K562 (cell line): Measurements from ENCODE around the gene CCDC136. TPM values are rescaled to one million over a fixed set of nuclear protein-coding genes. Genes with fewer than 3 reads are reported as not detected.

Experiments used
- ATF7 ChIP-seq: fragments of 450-650 bp; IDR thresholded peaks from 2 replicates; pipeline ENCODE4 v1.7.1; 2014; ENCODE audit warnings: mild to moderate bottlenecking, moderate library complexity
- BRF2 ChIP-seq: IDR thresholded peaks from 3 replicates; pipeline ENCODE4 v1.6.1; 2011; ENCODE audit warnings: borderline replicate concordance, mild to moderate bottlenecking; ENCODE audit not compliant: insufficient read length, insufficient read depth
- CXXC5 ChIP-seq: fragments of 250-450 bp; sonication (Bioruptor Pico); IDR thresholded peaks from 2 replicates; pipeline ENCODE4 v1.8.0; 2022; ENCODE audit warnings: inconsistent platforms, mild to moderate bottlenecking, moderate library complexity
- DEAF1 ChIP-seq: fragments of 450-650 bp; formaldehyde crosslinking; IDR thresholded peaks from 2 replicates; pipeline ENCODE4 v1.4.0; 2020; ENCODE audit warnings: mild to moderate bottlenecking, moderate library complexity
- GTF2E2 ChIP-seq: fragments of 200-800 bp; sonication (Bioruptor generic); IDR thresholded peaks from 2 replicates; pipeline ENCODE4 v1.6.1; 2016; ENCODE audit warnings: missing genetic modification characterization, missing compliant biosample characterization
- HIVEP1 ChIP-seq: fragments of 250-450 bp; sonication (Bioruptor Pico); IDR thresholded peaks from 2 replicates; pipeline ENCODE4 v1.4.0; 2020; ENCODE audit warnings: mild to moderate bottlenecking
- MXD1 ChIP-seq: fragments of 250-450 bp; sonication (Bioruptor Pico); IDR thresholded peaks from 2 replicates; pipeline ENCODE4 v1.8.0; 2021; ENCODE audit warnings: borderline replicate concordance, mild to moderate bottlenecking, moderate library complexity; ENCODE audit not compliant: poor library complexity, severe bottlenecking
- NCOA6 ChIP-seq: fragments of 450-650 bp; IDR thresholded peaks from 2 replicates; pipeline ENCODE4 v1.6.1; 2017; ENCODE audit warnings: mild to moderate bottlenecking
- SIN3A ChIP-seq, 2 experiments: fragments of 150-350 bp in 1 of 2; IDR thresholded peaks; 2 replicates each; pipeline ENCODE4 v1.6.1; 2011 to 2016; ENCODE audit warnings: borderline replicate concordance in 2 of 2, low read depth in 2 of 2, low read length in 2 of 2, mild to moderate bottlenecking in 2 of 2, moderate library complexity in 2 of 2; ENCODE audit not compliant: control insufficient read depth in 1 of 2
- SLC30A9 ChIP-seq: fragments of 250-450 bp; sonication (Bioruptor Pico); IDR thresholded peaks from 2 replicates; pipeline ENCODE4 v1.8.0; 2022; ENCODE audit warnings: mild to moderate bottlenecking, moderate library complexity
- SMARCE1 ChIP-seq: fragments of 450-650 bp; IDR thresholded peaks from 2 replicates; pipeline ENCODE4 v1.7.1; 2016; ENCODE audit warnings: mild to moderate bottlenecking
- ZBTB26 ChIP-seq: fragments of 450-650 bp; formaldehyde crosslinking; IDR thresholded peaks from 2 replicates; pipeline ENCODE4 v1.4.0; 2022; ENCODE audit warnings: missing genetic modification characterization
- ZHX1 ChIP-seq: fragments of 150-350 bp; conservative IDR thresholded peaks from 2 replicates; pipeline ENCODE4 v1.6.1; 2014; ENCODE audit warnings: low read length
- ZNF217 ChIP-seq: sonication (generic); formaldehyde crosslinking; IDR thresholded peaks from 2 replicates; pipeline ENCODE4 v1.8.0; 2022; ENCODE audit warnings: mild to moderate bottlenecking, missing genetic modification reagents
- ZNF277 ChIP-seq: fragments of 250-450 bp; sonication (Bioruptor Pico); IDR thresholded peaks from 2 replicates; pipeline ENCODE4 v1.8.0; 2022; ENCODE audit warnings: inconsistent platforms, mild to moderate bottlenecking, moderate library complexity, borderline replicate concordance
- ZNF778 ChIP-seq: fragments of 450-650 bp; formaldehyde crosslinking; IDR thresholded peaks from 2 replicates; pipeline ENCODE4 v1.4.0; 2020; ENCODE audit warnings: mild to moderate bottlenecking, moderate library complexity
- ZNF79 ChIP-seq: fragments of 250-450 bp; sonication (Bioruptor Pico); IDR thresholded peaks from 2 replicates; pipeline ENCODE4 v1.4.0; 2020; ENCODE audit warnings: low read depth, mild to moderate bottlenecking, moderate library complexity
- polyA plus RNA-seq, 8 experiments: library from polyadenylated mRNA; depleted of rRNA in 4 of 8; stranded (reverse) in 5 of 8; unstranded in 3 of 8; fragments of >200 nt; fragmentation: Nextera tagmentation in 2 of 8; fragmentation: Illumina TruSeq in 1 of 8; extraction: Ambion mirVana in 2 of 8; extraction: Trizol in 1 of 8; gene quantifications; 2 replicates each; pipeline versions ENCODE4 v1.2.1 to v1.2.3, GENCODE V29; 2011 to 2014; ENCODE audit warnings: inconsistent platforms in 1 of 8, missing spikeins in 1 of 8
- total RNA-seq, 7 experiments: library from RNA; depleted of rRNA in 6 of 7; stranded (reverse); fragments of >200 nt in 6 of 7; fragmentation: Illumina TruSeq in 2 of 7; extraction: Trizol in 2 of 7; gene quantifications; 2 replicates each; pipeline versions ENCODE4 v1.2.1 to v1.2.3, GENCODE V29; 2011 to 2021; ENCODE audit warnings: low replicate concordance in 1 of 7

Gene CCDC136
- total and polyA plus RNA-seq, 9 of the 15 experiments (the other 6 are each of a cell fraction or from before 2014, with no cell fraction given): 2.4 to 40.8 (median 26.5) TPM

- TF ChIP-seq ATF7: no peak; the same call in 1 of the 2 replicates
- TF ChIP-seq SLC30A9: 0 out of 2 replicates have a peak, but pooled peaks have one; percentile 17
- TF ChIP-seq ZNF277 (CRISPR knock-in tag): no peak
- no peak for TF ChIP-seq ZNF217
- no peak for TF ChIP-seq NCOA6
- TF ChIP-seq ZBTB26 (CRISPR knock-in tag): 0 out of 2 replicates have a peak, but pooled peaks have one; percentile 75
- no peak for TF ChIP-seq ZNF778 (CRISPR knock-in tag)
- no peak for TF ChIP-seq MXD1 (CRISPR knock-in tag)
- 0 out of 2 replicates have a peak, but pooled peaks have one; percentile 23 for TF ChIP-seq SMARCE1
- peak; percentile 26 to 54; a peak in 1 of 4 replicates for TF ChIP-seq SIN3A (IDR thresholded peaks at IDR 0.05; ENCODE audit: borderline replicate concordance in 2 of 2, control insufficient read depth in 1 of 2, low read depth in 2 of 2, low read length in 2 of 2)
- TF ChIP-seq GTF2E2 (tag): no peak
- peak; percentile 80 for TF ChIP-seq CXXC5 (CRISPR knock-in tag)
- TF ChIP-seq ZNF79 (CRISPR knock-in tag): no peak
- TF ChIP-seq BRF2: no peak
- TF ChIP-seq HIVEP1 (CRISPR knock-in tag): no peak
- TF ChIP-seq ZHX1: no peak
- no peak for TF ChIP-seq DEAF1
These were observed at the start of gene CCDC136 (continued) for GRCh38 chr7:128791121-128791971.
